GM12864 (cell line): Measurements from ENCODE around the gene APOL1.

Experiments
- DNase-seq: peaks from one replicate; pipeline ENCODE4 v3.0.0-alpha.2; 2011; ENCODE audit warnings: low read depth
- H3K4me3 ChIP-seq: 2 replicates; pipeline ENCODE4 v1.5.1; 2011; ENCODE audit warnings: mild to moderate bottlenecking, low read depth, low read length, control low read depth
- TF ChIP-seq, protein P1 (sequence below): IDR thresholded peaks from 2 replicates; pipeline ENCODE4 v1.5.1; 2011; ENCODE audit warnings: low read depth, mild to moderate bottlenecking, moderate library complexity, low read length, control low read depth, inconsistent platforms; ENCODE audit errors: missing control alignments

Gene APOL1

DNA sequence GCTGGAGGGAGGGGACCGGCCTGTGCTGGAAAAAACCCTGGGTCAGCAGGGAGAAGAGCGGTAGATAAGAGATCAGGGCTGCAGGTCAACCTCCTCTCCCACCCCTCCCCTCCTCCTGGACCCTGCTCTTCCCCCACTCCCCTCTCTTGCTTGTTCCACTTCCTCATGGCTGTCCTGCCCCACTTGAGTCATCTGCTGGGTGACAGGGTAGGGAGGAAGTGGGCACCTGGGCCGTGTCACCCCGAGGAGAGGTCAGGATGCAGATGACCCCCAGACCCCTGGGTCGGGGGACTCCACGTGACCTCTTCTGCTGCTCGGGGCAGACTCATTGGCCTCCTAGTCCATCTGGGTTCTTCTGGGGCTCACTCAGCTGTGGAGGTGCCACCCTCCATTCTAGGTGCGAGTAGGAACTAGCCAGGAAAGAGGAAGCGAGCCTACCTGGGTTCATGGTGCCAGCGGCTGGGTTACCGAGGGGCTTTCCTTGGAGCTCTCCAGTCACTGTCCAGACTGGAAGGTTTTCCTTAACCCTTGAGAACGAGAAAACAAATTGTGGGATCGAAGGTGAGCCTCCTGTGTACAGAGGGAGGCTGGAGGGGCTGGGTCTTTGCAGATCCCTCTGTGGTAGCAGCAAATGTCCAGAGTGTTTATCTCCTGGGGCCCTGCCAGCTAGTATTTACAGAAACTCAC lies 20.1 kb upstream of the APOL1 start:
- H3K4me3 ChIP-seq = no peak overlapping the region
- TF ChIP-seq, protein P1, sequence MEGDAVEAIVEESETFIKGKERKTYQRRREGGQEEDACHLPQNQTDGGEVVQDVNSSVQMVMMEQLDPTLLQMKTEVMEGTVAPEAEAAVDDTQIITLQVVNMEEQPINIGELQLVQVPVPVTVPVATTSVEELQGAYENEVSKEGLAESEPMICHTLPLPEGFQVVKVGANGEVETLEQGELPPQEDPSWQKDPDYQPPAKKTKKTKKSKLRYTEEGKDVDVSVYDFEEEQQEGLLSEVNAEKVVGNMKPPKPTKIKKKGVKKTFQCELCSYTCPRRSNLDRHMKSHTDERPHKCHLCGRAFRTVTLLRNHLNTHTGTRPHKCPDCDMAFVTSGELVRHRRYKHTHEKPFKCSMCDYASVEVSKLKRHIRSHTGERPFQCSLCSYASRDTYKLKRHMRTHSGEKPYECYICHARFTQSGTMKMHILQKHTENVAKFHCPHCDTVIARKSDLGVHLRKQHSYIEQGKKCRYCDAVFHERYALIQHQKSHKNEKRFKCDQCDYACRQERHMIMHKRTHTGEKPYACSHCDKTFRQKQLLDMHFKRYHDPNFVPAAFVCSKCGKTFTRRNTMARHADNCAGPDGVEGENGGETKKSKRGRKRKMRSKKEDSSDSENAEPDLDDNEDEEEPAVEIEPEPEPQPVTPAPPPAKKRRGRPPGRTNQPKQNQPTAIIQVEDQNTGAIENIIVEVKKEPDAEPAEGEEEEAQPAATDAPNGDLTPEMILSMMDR = no peak
- DNase-seq = no peak

DNA sequence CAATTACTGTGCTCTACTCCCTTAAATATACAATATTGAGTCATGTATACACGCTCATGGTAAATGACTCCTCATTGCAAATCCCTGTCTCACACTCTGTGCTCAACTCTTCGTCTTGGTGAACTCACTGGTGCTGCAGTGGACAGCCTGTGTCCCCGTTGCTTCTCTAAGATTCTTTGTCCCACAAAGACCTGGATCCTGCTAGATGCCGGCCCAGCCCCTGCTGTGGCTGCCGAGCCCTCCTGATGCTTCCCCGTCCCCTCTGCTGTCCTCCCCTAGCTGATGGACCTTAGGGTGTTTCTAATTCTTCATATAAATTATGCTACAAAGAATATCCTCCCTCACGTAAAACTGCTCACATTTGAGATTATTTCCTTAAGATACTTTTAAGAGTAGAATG lies 19.1 kb upstream of the APOL1 start:
- TF ChIP-seq, protein P1 = no peak
- DNase-seq = no peak
- H3K4me3 ChIP-seq = no peak overlapping the region

DNA sequence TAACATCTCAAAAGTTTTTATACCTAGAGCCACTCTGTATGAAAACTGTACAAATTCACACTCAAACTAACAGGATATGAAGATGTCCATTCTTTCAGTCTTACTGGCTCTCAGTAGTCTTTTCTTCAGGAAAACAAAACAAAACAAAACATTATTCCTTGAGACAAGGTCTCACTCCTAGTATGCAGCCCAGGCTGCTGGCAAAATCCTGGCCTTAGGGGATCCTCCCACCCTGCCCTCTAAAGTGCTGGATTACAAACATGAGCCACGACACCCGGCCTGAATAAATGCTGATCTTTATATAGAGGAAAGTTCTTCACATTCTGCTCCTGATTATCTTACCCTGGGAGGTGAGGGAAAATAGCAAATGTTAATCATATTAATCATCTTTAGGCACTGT lies 18.7 kb upstream of the APOL1 start:
- TF ChIP-seq, protein P1 = no peak
- no peak for DNase-seq
- no peak overlapping the region for H3K4me3 ChIP-seq

DNA sequence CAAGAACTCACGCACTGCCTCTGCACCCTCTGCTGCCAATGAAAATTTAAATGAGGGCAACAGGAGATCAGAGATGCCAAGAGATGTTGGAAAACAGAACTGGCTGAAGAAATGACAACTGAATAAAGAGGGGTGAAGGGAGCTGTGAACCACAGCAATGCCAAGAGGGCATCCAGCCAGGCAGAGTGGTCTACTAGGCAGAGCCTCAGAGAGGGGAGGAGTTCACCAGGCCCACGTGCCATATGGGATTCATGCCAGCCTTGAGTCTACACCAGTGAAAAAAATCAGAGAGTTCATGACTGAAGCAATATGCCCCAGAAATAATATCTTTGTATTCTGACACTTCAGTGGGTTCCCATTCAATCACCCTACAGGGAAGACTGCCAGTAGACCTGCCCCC lies 18.0 kb upstream of the APOL1 start:
- TF ChIP-seq, protein P1 = no peak
- H3K4me3 ChIP-seq = no peak overlapping the region
- DNase-seq = no peak

DNA sequence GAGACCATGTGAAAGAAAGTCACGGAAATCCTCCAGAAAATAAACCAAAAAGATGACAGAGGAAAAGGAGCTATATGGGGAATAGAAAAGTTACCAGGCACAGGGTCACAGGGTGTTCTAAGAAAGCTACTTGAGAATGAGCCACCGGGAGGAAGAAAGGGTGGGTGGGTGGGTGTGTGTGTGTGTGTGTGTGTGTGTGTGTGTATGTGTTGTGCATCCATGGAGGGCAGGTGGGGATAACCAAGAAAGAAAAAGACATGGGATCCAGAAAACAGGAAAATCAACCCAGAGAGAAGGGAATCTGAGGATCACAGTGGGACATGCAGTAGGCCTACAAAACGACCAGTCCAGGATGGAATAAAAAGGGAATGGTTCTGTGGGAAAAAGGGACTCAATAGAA lies 17.3 kb upstream of the APOL1 start:
- TF ChIP-seq, protein P1 = no peak
- H3K4me3 ChIP-seq = no peak overlapping the region
- no peak for DNase-seq

DNA sequence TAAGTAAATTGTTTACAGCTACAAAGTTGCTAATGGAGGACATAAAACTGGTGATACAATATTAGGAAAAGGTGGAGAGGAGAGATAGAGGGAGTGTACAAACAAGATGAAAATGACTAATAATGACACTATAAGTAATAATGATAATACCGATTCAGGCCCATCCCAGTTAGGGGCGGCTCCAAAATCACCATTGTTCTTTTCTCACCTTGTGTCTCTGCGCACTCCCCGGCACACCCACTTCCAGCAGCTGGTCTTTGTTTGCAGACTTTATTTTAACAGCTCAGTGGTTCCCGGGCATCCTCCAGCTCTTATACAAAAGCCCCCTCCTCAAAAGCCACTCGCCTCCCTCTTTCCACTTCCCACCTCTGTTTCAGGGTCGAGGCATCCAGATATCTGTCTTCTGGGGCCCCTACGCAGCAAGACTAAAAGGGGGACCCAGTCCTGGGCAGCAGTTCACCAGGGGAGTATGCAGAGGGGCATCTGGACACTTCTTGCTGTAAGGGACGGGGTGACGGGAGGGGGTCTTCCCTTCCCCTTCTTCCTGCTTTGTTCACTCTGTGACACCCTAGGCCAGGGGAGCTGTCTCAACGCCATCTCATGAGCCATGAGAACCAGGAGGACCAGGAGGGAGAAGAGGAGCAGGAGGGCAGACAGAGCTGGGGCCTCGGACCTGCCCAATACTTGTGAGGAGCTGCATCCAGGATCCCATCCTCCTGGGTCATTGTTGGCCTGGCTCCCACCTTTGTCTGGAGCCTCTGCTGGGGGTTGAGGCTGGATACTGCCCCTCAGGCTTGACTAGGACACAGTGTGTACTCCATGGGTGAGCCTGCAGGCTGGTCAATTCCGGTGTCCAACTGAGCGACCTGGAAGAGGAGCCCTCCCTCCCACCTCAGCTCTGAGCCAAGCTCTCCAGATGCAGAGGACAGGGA lies 16.3 kb upstream of the APOL1 start:
- no peak for DNase-seq
- H3K4me3 ChIP-seq = peak overlapping the region; percentile 77; the same call in 1 of the 2 replicates
- TF ChIP-seq, protein P1 = no peak
